NCI-H2081 treated with DMSO at 0.1 percent for 48 hours (cell line): ENCODE results near the gene TBC1D24.
A peak's percentile ranks its signal among the peaks of the same experiment; 100 is the strongest.

Source experiments
- DNase-seq: peaks from one replicate; lab custom pipeline; 2025; lab: John Stamatoyannopoulos, UW

Gene TBC1D24

GRCh38 chr16:2499890-2500429, 25.0 kb downstream of the TBC1D24 start:
- no peak for DNase-seq

GRCh38 chr16:2500430-2500917, 25.5 kb downstream of the TBC1D24 start:
- no peak for DNase-seq

- no peak for DNase-seq
Measured at GRCh38 chr16:2500918-2501750, 26.2 kb downstream of the TBC1D24 start.

GRCh38 chr16:2501946-2502895, 27.3 kb downstream of the TBC1D24 start:
- DNase-seq: no peak

- DNase-seq: no peak
Measured at GRCh38 chr16:2505695-2506094, 30.8 kb downstream of the TBC1D24 start.

GRCh38 chr16:2507052-2507659, 32.2 kb downstream of the TBC1D24 start:
- no peak for DNase-seq

- no peak for DNase-seq
Measured at GRCh38 chr16:2507665-2508064, 32.7 kb downstream of the TBC1D24 start.

GRCh38 chr16:2508722-2509400, 33.9 kb downstream of the TBC1D24 start:
- DNase-seq: no peak

- no peak for DNase-seq
Measured at GRCh38 chr16:2511128-2511800, 36.3 kb downstream of the TBC1D24 start.

- DNase-seq: no peak
Measured at GRCh38 chr16:2511996-2512734, 37.2 kb downstream of the TBC1D24 start.

GRCh38 chr16:2512735-2513404, 37.9 kb downstream of the TBC1D24 start:
- no peak for DNase-seq

- peak; percentile 77 for DNase-seq
Measured at GRCh38 chr16:2513405-2514332, 38.7 kb downstream of the TBC1D24 start, which contains the start of gene ATP6V0C. Gene ATP6V0C, plus strand, starts transcription at chr16:2513952. Its CDS starts 152 bp downstream, at chr16:2514104.

- no peak for DNase-seq
Measured at GRCh38 chr16:2514333-2515179, 39.6 kb downstream of the TBC1D24 start.

GRCh38 chr16:2515180-2515851, 40.4 kb downstream of the TBC1D24 start:
- no peak for DNase-seq

GRCh38 chr16:2516391-2517240, 41.7 kb downstream of the TBC1D24 start:
- no peak for DNase-seq
